Measurements from ENCODE around the gene MAPK14.
A peak's percentile ranks its signal among the peaks of the same experiment; 100 is the strongest.

DNA sequence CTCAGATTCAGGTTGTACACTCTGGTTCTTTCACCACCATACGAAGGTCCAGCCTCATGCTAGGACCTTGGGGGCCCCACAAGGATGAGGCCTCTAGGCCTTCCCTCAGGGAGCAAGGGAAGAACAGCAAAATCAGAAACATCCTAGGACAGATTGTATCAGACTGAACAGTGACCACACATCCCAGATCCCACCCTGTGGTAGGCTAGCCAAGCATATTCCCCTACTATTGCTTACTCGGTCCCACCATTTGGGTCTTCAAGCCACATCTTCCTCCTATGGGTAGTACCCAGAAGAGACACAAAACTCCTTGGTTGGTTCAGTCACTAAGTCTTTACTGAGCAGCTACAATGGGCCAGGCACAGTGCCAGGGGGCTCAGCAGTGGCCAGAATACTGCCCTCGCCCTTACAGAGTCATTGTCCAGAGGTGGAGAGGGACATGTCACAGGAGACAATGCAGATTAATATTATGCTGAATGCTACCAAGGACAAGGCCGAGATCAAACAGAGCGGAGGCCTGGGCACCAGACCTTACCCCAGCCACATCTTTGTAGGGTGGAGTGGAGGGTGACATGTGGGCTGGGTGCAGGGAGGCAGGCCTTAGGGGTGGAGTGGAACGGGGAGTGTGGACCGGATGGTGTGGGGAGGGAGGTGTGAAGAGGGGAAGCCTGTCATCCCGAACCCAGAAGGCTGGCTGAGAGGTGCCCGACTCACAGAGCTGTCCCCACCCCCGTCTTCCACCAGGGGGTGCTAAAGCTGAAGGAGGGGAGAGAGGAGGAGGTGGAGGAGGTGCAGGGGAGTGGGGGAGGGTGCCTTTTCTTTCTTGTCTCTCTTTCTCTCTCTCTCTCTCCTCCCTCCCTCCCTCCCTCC lies 95.9 kb downstream of the MAPK14 start:
- TF ChIP-seq, protein P1, sequence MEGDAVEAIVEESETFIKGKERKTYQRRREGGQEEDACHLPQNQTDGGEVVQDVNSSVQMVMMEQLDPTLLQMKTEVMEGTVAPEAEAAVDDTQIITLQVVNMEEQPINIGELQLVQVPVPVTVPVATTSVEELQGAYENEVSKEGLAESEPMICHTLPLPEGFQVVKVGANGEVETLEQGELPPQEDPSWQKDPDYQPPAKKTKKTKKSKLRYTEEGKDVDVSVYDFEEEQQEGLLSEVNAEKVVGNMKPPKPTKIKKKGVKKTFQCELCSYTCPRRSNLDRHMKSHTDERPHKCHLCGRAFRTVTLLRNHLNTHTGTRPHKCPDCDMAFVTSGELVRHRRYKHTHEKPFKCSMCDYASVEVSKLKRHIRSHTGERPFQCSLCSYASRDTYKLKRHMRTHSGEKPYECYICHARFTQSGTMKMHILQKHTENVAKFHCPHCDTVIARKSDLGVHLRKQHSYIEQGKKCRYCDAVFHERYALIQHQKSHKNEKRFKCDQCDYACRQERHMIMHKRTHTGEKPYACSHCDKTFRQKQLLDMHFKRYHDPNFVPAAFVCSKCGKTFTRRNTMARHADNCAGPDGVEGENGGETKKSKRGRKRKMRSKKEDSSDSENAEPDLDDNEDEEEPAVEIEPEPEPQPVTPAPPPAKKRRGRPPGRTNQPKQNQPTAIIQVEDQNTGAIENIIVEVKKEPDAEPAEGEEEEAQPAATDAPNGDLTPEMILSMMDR (IDR thresholded peaks at IDR 0.05): peak; percentile 48 to 74 (median 62)
- TF ChIP-seq POLR2A (IDR thresholded peaks at IDR 0.05): no peak
